Caco-2 (cell line): Measurements from ENCODE around the gene LRRC27. TPM values are rescaled to one million over a fixed set of nuclear protein-coding genes. Genes with fewer than 3 reads are reported as not detected.

Source experiments
- BruUV-seq: library from RNA; stranded (reverse); fragments of 400-500 nt; replicated peaks from 2 replicates; lab custom pipeline; 2021; lab: Mats Ljungman, UMichigan
- CTCF ChIA-PET: fragments of 300-600 bp; sonication (Branson Sonifier 250); formaldehyde crosslinking; loops from one replicate; lab custom pipeline; 2022; ENCODE audit warnings: antibody characterized with exemption; lab: Charles Lee
- POLR2A ChIA-PET: fragments of 300-600 bp; sonication (Branson Sonifier 250); formaldehyde crosslinking; loops from one replicate; lab custom pipeline; 2022; ENCODE audit warnings: antibody characterized with exemption; lab: Charles Lee
- DNase-seq, 2 experiments: peaks; one replicate each; pipeline versions ENCODE4 v3.0.0 to v3.0.0-alpha.2; 2020 to 2022
- H3K27me3 ChIP-seq: replicated peaks from 2 replicates; pipeline ENCODE4 v1.6.0; 2011; ENCODE audit warnings: low read length; ENCODE audit not compliant: control insufficient read depth, insufficient read depth
- H3K36me3 ChIP-seq: 2 replicates; pipeline ENCODE4 v1.5.1; 2011; ENCODE audit warnings: low read length; ENCODE audit not compliant: control insufficient read depth, insufficient read depth
- H3K4me1 ChIP-seq: fragments of 250-450 bp; sonication (Bioruptor Pico); 2 replicates; pipeline ENCODE4 v1.5.1; 2020; ENCODE audit warnings: mild to moderate bottlenecking
- H3K4me3 ChIP-seq: 2 replicates; pipeline ENCODE4 v1.5.1; 2011; ENCODE audit warnings: low read depth, mild to moderate bottlenecking, control low read depth, low read length
- H3K9me3 ChIP-seq: fragments of 250-450 bp; sonication (Bioruptor Pico); 2 replicates; pipeline ENCODE4 v1.5.1; 2020; ENCODE audit warnings: mild to moderate bottlenecking, moderate library complexity
- H3K27ac Mint-ChIP-seq: one replicate; pipeline ENCODE4 v1.8.0; 2022; ENCODE audit warnings: mixed read lengths; ENCODE audit not compliant: unreplicated experiment
- H3K27me3 Mint-ChIP-seq: one replicate; pipeline ENCODE4 v1.8.0; 2022; ENCODE audit warnings: mixed read lengths; ENCODE audit not compliant: insufficient read depth, unreplicated experiment
- H3K36me3 Mint-ChIP-seq: one replicate; pipeline ENCODE4 v1.8.0; 2022; ENCODE audit warnings: mild to moderate bottlenecking, mixed read lengths; ENCODE audit not compliant: insufficient read depth, unreplicated experiment
- H3K4me1 Mint-ChIP-seq: one replicate; pipeline ENCODE4 v1.8.0; 2022; ENCODE audit warnings: low read depth, mixed read lengths; ENCODE audit not compliant: unreplicated experiment
- H3K4me3 Mint-ChIP-seq: one replicate; pipeline ENCODE4 v1.8.0; 2022; ENCODE audit warnings: mild to moderate bottlenecking, moderate library complexity, mixed read lengths; ENCODE audit not compliant: unreplicated experiment
- H3K9me3 Mint-ChIP-seq: one replicate; pipeline ENCODE4 v1.8.0; 2022; ENCODE audit warnings: mixed read lengths; ENCODE audit not compliant: unreplicated experiment
- CTCF ChIP-seq, 2 experiments: fragments of 200-600 bp in 1 of 2; IDR thresholded peaks; 1 replicate in 1 of 2; 2 replicates in 1 of 2; pipeline versions ENCODE4 v1.5.1 to v1.8.0; 2011 to 2022; ENCODE audit warnings: antibody characterized with exemption in 1 of 2, control low read depth in 1 of 2, inconsistent platforms in 1 of 2, low read depth in 1 of 2, low read length in 1 of 2, mild to moderate bottlenecking in 1 of 2, moderate library complexity in 1 of 2; ENCODE audit not compliant: insufficient read depth in 1 of 2, severe bottlenecking in 1 of 2, unreplicated experiment in 1 of 2
- intact Hi-C: fragments of 100-400 bp; cut with micrococcal nuclease; formaldehyde crosslinking; loops from one replicate; pipeline ENCODE4 v1.10.0; 2022; ENCODE audit not compliant: unreplicated experiment
- total RNA-seq: library from RNA; stranded (reverse); gene quantifications from 2 replicates; pipeline ENCODE4 v1.2.3, GENCODE V29; 2022

The LRRC27 gene
- total RNA-seq, 1 experiment from 2014 or later = 11.7 TPM

DNA sequence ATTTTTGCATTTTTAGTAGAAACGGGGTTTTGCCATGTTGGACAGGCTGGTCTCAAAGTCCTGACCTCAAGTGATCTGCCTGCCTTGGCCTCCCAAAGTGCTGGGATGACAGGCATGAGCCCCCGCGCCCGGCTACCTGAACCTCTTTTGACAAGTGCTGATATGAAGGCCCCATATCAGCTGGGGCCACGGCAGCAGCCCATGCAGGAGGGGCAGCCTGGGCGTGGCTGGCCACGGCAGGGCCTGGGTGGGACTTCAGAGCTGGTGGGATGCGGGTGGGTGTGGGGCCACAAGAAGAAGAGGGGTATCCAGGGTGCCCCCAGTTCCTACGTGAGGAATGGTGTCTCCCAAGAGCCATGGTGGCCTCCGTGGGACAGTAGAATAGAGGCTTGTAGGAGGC, 6.9 kb downstream of the LRRC27 start:
- Histone ChIP-seq H3K27me3 (no peaks in the 10 kb centered on the region), H3K36me3 (no peaks in the 10 kb centered on the region), H3K4me3 (no peak overlapping the region), H3K9me3 (no peaks in the 10 kb centered on the region), H3K4me1 (peaks cover 11% of the 10 kb centered on the region; the same call in 1 of the 2 replicates)
- Mint-ChIP-seq H3K36me3 (peaks cover 19% of the 10 kb centered on the region), H3K27me3 (no peaks in the 10 kb centered on the region), H3K4me1 (peaks cover 20% of the 10 kb centered on the region), H3K4me3 (no peak overlapping the region), H3K9me3 (no peaks in the 10 kb centered on the region), H3K27ac (no peak overlapping the region)
- no TSS peak for BruUV-seq
- TF ChIP-seq CTCF (IDR thresholded peaks at IDR 0.05; ENCODE audit: insufficient read depth in 1 of 2, low read depth in 1 of 2, low read length in 1 of 2, severe bottlenecking in 1 of 2, unreplicated experiment in 1 of 2) = no peak
- ChIA-PET CTCF (no interaction called here), POLR2A (no interaction called here)
- intact Hi-C loops = loop anchor here (5.0 kb wide), 1 partner anchor 253 kb away; no protein-coding TSS in a partner anchor
- DNase-seq = no peak

GRCh38 chr10:132339276-132339675, 7.3 kb downstream of the LRRC27 start:
- intact Hi-C loops = loop anchor here (5.0 kb wide), 1 partner anchor 253 kb away; no protein-coding TSS in a partner anchor
- no peak overlapping the region for H3K4me3 Mint-ChIP-seq
- H3K27me3 ChIP-seq = no peaks in the 10 kb centered on the region
- H3K36me3 Mint-ChIP-seq = peaks cover 19% of the 10 kb centered on the region
- peaks cover 20% of the 10 kb centered on the region for H3K4me1 Mint-ChIP-seq
- CTCF ChIA-PET = no interaction called here
- H3K4me3 ChIP-seq = no peak overlapping the region
- H3K27ac Mint-ChIP-seq = no peak overlapping the region
- no peaks in the 10 kb centered on the region for H3K27me3 Mint-ChIP-seq
- POLR2A ChIA-PET = no interaction called here
- H3K4me1 ChIP-seq = peaks cover 11% of the 10 kb centered on the region; the same call in 1 of the 2 replicates
- no peak for TF ChIP-seq CTCF (IDR thresholded peaks at IDR 0.05; ENCODE audit: insufficient read depth in 1 of 2, low read depth in 1 of 2, low read length in 1 of 2, severe bottlenecking in 1 of 2, unreplicated experiment in 1 of 2)
- no peaks in the 10 kb centered on the region for H3K9me3 ChIP-seq
- no peaks in the 10 kb centered on the region for H3K9me3 Mint-ChIP-seq
- BruUV-seq = no TSS peak
- DNase-seq = no peak
- H3K36me3 ChIP-seq = no peaks in the 10 kb centered on the region

GRCh38 chr10:132341017-132341416, 9.0 kb downstream of the LRRC27 start:
- no TSS peak for BruUV-seq
- POLR2A ChIA-PET = no interaction called here
- H3K27me3 Mint-ChIP-seq = no peaks in the 10 kb centered on the region
- Histone ChIP-seq H3K9me3 (no peaks in the 10 kb centered on the region), H3K36me3 (no peaks in the 10 kb centered on the region), H3K4me3 (no peak overlapping the region), H3K4me1 (peaks cover 9% of the 10 kb centered on the region; the same call in 1 of the 2 replicates), H3K27me3 (no peaks in the 10 kb centered on the region)
- TF ChIP-seq CTCF (IDR thresholded peaks at IDR 0.05; ENCODE audit: insufficient read depth in 1 of 2, low read depth in 1 of 2, low read length in 1 of 2, severe bottlenecking in 1 of 2, unreplicated experiment in 1 of 2) = no peak
- no peaks in the 10 kb centered on the region for H3K9me3 Mint-ChIP-seq
- H3K4me3 Mint-ChIP-seq = no peak overlapping the region
- no peak for DNase-seq
- intact Hi-C loops = no loop called here
- peaks cover 15% of the 10 kb centered on the region for H3K4me1 Mint-ChIP-seq
- H3K36me3 Mint-ChIP-seq = peaks cover 9% of the 10 kb centered on the region
- CTCF ChIA-PET = no interaction called here
- no peak overlapping the region for H3K27ac Mint-ChIP-seq
